ENCODE data around the gene AP3B1. TPM values are rescaled to one million over a fixed set of nuclear protein-coding genes. Genes with fewer than 3 reads are reported as not detected.

AP3B1 gene
- total RNA-seq, 1 experiment from 2014 or later = 41.8 TPM

DNA sequence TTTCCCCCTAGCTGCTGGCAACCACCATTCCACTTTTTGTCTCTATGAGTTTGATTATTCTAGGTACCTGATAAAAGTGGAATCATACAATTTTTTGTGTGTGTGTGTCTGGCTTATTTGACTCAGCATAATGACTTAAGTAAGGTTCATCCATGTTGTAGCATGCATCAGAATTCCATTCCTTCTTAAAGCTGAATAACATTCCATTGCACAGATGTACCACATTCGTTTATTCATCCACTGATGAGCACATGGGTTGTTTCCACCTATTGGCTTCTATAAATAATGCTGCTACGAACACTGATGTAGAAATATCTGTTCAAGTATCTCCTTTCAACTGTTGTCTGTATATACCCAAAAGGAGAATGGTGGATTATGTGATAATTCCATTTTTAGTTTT is 33.7 kb downstream of the AP3B1 start:
- Histone ChIP-seq H3K4me1 (ENCODE audit: insufficient read depth, low read length) (no peaks in the 10 kb centered on the region), H2AFZ (ENCODE audit: low read length) (no peak overlapping the region), H2BK12ac (ENCODE audit: insufficient read length, low read depth, low read length) (no peak overlapping the region), H3K23ac (ENCODE audit: insufficient read length, low read depth, low read length) (no peak overlapping the region), H4K8ac (replicated peaks; ENCODE audit: insufficient read length, low read depth, low read length) (no peak overlapping the region), H3K4me2 (ENCODE audit: insufficient read depth, insufficient read length, low read length) (no peak overlapping the region), H3K79me1 (ENCODE audit: insufficient read depth, low read depth, low read length, poor library complexity, severe bottlenecking) (no peaks in the 10 kb centered on the region), H4K91ac (ENCODE audit: insufficient read length, low read depth, low read length) (no peak overlapping the region), H4K5ac (ENCODE audit: insufficient read length, low read depth, low read length) (no peak overlapping the region), H3K9ac (ENCODE audit: extremely low read depth, insufficient read length, low read length) (no peak overlapping the region), H3K18ac (ENCODE audit: insufficient read length, low read depth, low read length) (no peak overlapping the region), H4K20me1 (ENCODE audit: control insufficient read depth, insufficient read depth, insufficient read length) (no peaks in the 10 kb centered on the region), H2BK5ac (ENCODE audit: insufficient read length, low read length) (no peak overlapping the region), H2BK120ac (ENCODE audit: low read depth, low read length, poor library complexity, severe bottlenecking) (no peak overlapping the region), H3T11ph (ENCODE audit: low read length) (no peak overlapping the region), H3K27me3 (ENCODE audit: insufficient read depth, low read length) (no peaks in the 10 kb centered on the region), H3K4ac (ENCODE audit: low read depth, low read length) (no peak overlapping the region), H3K23me2 (ENCODE audit: insufficient read length, low read depth, low read length, poor library complexity, severe bottlenecking) (no peaks in the 10 kb centered on the region), H3K79me2 (ENCODE audit: insufficient read depth, low read length) (no peaks in the 10 kb centered on the region), H2BK20ac (ENCODE audit: low read depth, low read length, poor library complexity, severe bottlenecking) (no peak overlapping the region), H3K56ac (ENCODE audit: insufficient read length, low read depth, low read length) (no peak overlapping the region), H3K9me3 (ENCODE audit: control insufficient read depth, low read depth, low read length) (no peaks in the 10 kb centered on the region), H2AK5ac (ENCODE audit: insufficient read length, low read length) (no peak overlapping the region), H3K27ac (ENCODE audit: insufficient read length, low read depth, low read length) (no peak overlapping the region), H2BK15ac (ENCODE audit: low read depth, low read length) (no peak overlapping the region), H3K14ac (ENCODE audit: insufficient read depth, low read length) (no peak overlapping the region)
- Mint-ChIP-seq H3K27ac (no peak overlapping the region), H3K27me3 (ENCODE audit: low read depth) (no peaks in the 10 kb centered on the region), H3K9me3 (no peaks in the 10 kb centered on the region), H3K4me1 (no peaks in the 10 kb centered on the region), H3K4me3 (no peak overlapping the region), H3K36me3 (ENCODE audit: insufficient read depth in 1 of 3, low read depth in 3 of 3) (peaks cover 17 to 33% (median 28%) of the 10 kb centered on the region in 3 experiments)
- no peak for DNase-seq
- TF ChIP-seq, protein P1, sequence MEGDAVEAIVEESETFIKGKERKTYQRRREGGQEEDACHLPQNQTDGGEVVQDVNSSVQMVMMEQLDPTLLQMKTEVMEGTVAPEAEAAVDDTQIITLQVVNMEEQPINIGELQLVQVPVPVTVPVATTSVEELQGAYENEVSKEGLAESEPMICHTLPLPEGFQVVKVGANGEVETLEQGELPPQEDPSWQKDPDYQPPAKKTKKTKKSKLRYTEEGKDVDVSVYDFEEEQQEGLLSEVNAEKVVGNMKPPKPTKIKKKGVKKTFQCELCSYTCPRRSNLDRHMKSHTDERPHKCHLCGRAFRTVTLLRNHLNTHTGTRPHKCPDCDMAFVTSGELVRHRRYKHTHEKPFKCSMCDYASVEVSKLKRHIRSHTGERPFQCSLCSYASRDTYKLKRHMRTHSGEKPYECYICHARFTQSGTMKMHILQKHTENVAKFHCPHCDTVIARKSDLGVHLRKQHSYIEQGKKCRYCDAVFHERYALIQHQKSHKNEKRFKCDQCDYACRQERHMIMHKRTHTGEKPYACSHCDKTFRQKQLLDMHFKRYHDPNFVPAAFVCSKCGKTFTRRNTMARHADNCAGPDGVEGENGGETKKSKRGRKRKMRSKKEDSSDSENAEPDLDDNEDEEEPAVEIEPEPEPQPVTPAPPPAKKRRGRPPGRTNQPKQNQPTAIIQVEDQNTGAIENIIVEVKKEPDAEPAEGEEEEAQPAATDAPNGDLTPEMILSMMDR (conservative IDR thresholded peaks at IDR 0.05) = no peak
- no CpG with 5 or more reads among the region's 2 CpGs for WGBS (ENCODE audit: extremely low coverage, insufficient read length, low lambda C conversion rate)

Measured in H9 (cell line).